Gastrocnemius medialis (tissue), 4 donors: ENCODE results near the gene SYT7. TPM values are rescaled to one million over a fixed set of nuclear protein-coding genes. Genes with fewer than 3 reads are reported as not detected.
"Not testable (repeated sequence)": the region's sequence is repeated elsewhere in the genome, so short reads cannot be mapped to it uniquely, and the experiment has no call there.

ENCODE experiments used
- ATAC-seq, 2 donors: fragments of 150-250 bp; one replicate each; pipeline ENCODE4 v1.9.1; 2016
- DNase-seq, 2 donors: peaks; one replicate each; pipeline ENCODE4 v3.0.0-alpha.2; 2019
- H3K27ac ChIP-seq, 4 donors: fragments of 200-600 bp; sonication (generic); 1 replicate in 1 of 4; 2 replicates in 3 of 4; pipeline ENCODE4 v1.5.1; 2016 to 2018; ENCODE audit warnings: mild to moderate bottlenecking in 2 of 4, moderate library complexity in 1 of 4
- H3K27me3 ChIP-seq, 3 donors: fragments of 200-600 bp; sonication (generic) in 2 of 3; 1 replicate in 1 of 3; 2 replicates in 2 of 3; pipeline versions ENCODE4 v1.5.1 to v1.6.0; 2016 to 2019; ENCODE audit warnings: mild to moderate bottlenecking in 1 of 3, moderate library complexity in 1 of 3
- H3K36me3 ChIP-seq, 2 donors: fragments of 200-600 bp; sonication (generic) in 1 of 2; one replicate each; pipeline ENCODE4 v1.5.1; 2017 to 2018
- H3K4me1 ChIP-seq, 2 donors: fragments of 200-600 bp; sonication (generic) in 1 of 2; one replicate each; pipeline ENCODE4 v1.5.1; 2016 to 2017; ENCODE audit warnings: mild to moderate bottlenecking in 2 of 2
- H3K4me3 ChIP-seq, 4 donors: fragments of 200-600 bp; sonication (generic) in 3 of 4; 1 replicate in 1 of 4; 2 replicates in 3 of 4; pipeline ENCODE4 v1.5.1; 2016 to 2019; ENCODE audit warnings: mild to moderate bottlenecking in 2 of 4
- H3K9me3 ChIP-seq, 3 donors: fragments of 200-600 bp; sonication (generic) in 2 of 3; 1 replicate in 1 of 3; 2 replicates in 2 of 3; pipeline ENCODE4 v1.5.1; 2016 to 2019
- POLR2A ChIP-seq, 2 donors: fragments of 450-650 bp; IDR thresholded peaks; one replicate each; pipeline ENCODE4 v1.6.1; 2017; ENCODE audit warnings: antibody characterized with exemption in 2 of 2, mild to moderate bottlenecking in 2 of 2, moderate library complexity in 2 of 2
- in situ Hi-C, 4 donors: fragments of 200-750 bp; cut with MboI; loops; one replicate each; pipeline versions ENCODE4 v1.15.0 to v1.8.0; 2017; ENCODE audit warnings: low sequenced_read_pairs in 4 of 4
- intact Hi-C: fragments of 100-400 bp; cut with DNase I; formaldehyde crosslinking; loops from one replicate; pipeline ENCODE4 v1.15.1; 2023; ENCODE audit warnings: low total_unique reads
- total RNA-seq, 4 donors: library from RNA; depleted of rRNA; stranded (reverse); fragments of >200 nt; gene quantifications; one replicate each; pipeline versions ENCODE4 v1.1.0 to v1.2.3, GENCODE V29; 2016
- TF ChIP-seq, protein P1 (sequence below), 5 experiments: fragments of 450-650 bp in 3 of 5; fragments of 200-600 bp in 2 of 5; sonication (generic) in 2 of 5; IDR thresholded peaks in 4 of 5; conservative IDR thresholded peaks in 1 of 5; 1 replicate in 4 of 5; 2 replicates in 1 of 5; pipeline ENCODE4 v1.5.1; 2016 to 2019; ENCODE audit warnings: antibody characterized with exemption in 5 of 5, mild to moderate bottlenecking in 3 of 5, moderate library complexity in 3 of 5

The SYT7 gene
- total RNA-seq, 4 donors from 2014 or later, result 0.68 to 4.9 (median 1.4) TPM

DNA sequence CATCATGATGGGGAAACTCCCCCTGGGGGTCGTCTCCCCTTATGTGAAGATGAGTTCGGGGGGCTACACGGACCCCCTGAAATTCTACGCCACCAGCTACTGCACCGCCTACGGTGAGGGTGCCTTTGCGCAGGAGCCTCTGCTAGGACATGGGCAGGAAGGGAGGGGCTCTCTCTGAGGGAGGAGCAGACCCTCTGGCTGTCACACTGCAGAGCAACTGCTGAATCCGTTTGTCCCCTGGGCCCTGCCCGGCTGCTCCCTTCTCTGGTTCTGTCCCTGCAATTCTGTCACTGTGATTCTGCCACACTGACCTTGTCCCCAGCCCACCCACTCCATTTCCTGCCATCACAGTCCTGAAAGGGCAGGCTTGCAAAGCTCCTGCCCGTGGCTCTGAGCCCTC lies 99.1 kb downstream of the SYT7 start:
- H3K27ac ChIP-seq, result no peak overlapping the region
- TF ChIP-seq, protein P1, sequence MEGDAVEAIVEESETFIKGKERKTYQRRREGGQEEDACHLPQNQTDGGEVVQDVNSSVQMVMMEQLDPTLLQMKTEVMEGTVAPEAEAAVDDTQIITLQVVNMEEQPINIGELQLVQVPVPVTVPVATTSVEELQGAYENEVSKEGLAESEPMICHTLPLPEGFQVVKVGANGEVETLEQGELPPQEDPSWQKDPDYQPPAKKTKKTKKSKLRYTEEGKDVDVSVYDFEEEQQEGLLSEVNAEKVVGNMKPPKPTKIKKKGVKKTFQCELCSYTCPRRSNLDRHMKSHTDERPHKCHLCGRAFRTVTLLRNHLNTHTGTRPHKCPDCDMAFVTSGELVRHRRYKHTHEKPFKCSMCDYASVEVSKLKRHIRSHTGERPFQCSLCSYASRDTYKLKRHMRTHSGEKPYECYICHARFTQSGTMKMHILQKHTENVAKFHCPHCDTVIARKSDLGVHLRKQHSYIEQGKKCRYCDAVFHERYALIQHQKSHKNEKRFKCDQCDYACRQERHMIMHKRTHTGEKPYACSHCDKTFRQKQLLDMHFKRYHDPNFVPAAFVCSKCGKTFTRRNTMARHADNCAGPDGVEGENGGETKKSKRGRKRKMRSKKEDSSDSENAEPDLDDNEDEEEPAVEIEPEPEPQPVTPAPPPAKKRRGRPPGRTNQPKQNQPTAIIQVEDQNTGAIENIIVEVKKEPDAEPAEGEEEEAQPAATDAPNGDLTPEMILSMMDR (IDR thresholded peaks at IDR 0.05 in 4 of 5, conservative IDR thresholded peaks at IDR 0.05 in 1 of 5), result no peak
- TF ChIP-seq POLR2A (IDR thresholded peaks at IDR 0.05), result no peak
- in situ Hi-C loops, result no loop called here
- H3K4me3 ChIP-seq, result no peak overlapping the region
- peaks cover 0 to 6% (median 4%) of the 10 kb centered on the region in 3 donors for H3K27me3 ChIP-seq
- H3K9me3 ChIP-seq, result no peaks in the 10 kb centered on the region
- ATAC-seq (no peak), DNase-seq (no peak)
- H3K36me3 ChIP-seq, result no peaks in the 10 kb centered on the region
- peaks cover 0 to 9% of the 10 kb centered on the region in 2 donors for H3K4me1 ChIP-seq
- intact Hi-C loops, result no loop called here

DNA sequence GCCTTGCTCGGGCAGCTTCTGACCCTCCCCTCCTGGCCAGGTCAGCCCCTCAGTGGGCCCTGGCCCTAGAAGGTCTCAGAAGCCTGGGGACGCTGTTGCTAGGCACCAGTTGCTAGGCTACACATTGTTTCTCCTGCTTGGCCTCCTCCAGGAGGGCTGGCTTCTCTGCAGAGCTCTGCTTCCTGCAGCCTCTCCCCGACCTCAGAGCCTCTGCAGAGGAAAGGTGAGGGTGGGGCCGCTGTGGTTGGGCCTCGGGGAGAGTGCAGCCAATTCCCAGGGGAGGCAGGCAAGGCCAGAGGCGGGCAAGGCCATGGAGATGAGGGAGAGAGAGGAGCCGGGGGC lies 99.9 kb downstream of the SYT7 start:
- no peaks in the 10 kb centered on the region for H3K9me3 ChIP-seq
- H3K27ac ChIP-seq, result no peak overlapping the region
- H3K4me1 ChIP-seq, result peaks cover 0 to 9% of the 10 kb centered on the region in 2 donors
- intact Hi-C loops (no loop called here), in situ Hi-C loops (no loop called here)
- no peak for TF ChIP-seq POLR2A (IDR thresholded peaks at IDR 0.05)
- TF ChIP-seq, protein P1 (IDR thresholded peaks at IDR 0.05 in 4 of 5, conservative IDR thresholded peaks at IDR 0.05 in 1 of 5), result no peak
- peaks cover 0 to 6% (median 4%) of the 10 kb centered on the region in 3 donors for H3K27me3 ChIP-seq
- no peak for DNase-seq
- no peak overlapping the region for H3K4me3 ChIP-seq
- no peaks in the 10 kb centered on the region for H3K36me3 ChIP-seq
- no peak for ATAC-seq

DNA sequence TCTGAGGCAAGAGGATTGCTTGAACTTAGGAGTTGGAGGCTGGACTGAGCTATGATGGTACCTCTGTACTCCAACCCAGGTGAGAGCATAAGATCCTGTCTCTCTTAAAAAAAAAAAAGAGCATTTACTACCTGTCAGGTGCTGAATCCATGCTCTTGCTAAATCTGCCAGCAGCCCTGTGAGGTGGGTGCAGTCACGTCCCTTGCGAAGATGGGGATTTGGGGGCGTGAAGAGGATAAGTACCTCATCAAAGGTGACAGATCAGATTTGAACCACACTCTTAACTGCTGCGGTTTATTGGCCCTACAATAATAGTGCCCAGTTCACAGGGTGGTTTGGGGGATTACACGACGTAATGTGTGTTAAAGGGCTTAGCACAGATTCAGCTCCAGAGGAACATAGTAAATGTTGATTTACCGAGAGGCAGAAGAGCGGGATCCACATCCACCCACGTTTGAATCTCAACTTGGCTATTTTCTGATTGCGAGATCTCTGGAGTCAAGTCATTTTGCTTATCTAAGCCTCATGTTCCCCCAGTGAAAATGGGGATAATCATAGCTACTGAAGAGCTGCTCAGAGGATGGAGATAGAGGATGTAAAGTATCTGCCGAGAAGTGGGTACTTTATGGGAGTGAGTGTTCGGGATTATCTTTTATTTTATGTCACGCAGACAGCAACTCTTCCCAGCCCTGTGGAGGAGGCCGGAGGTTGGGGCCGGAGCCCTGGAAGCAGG lies 100.4 kb downstream of the SYT7 start:
- peaks cover 0 to 9% of the 10 kb centered on the region in 2 donors for H3K4me1 ChIP-seq
- H3K36me3 ChIP-seq, result no peaks in the 10 kb centered on the region
- ATAC-seq (no peak), DNase-seq (no peak)
- no peaks in the 10 kb centered on the region for H3K9me3 ChIP-seq
- H3K4me3 ChIP-seq, result no peak overlapping the region
- intact Hi-C loops, result no loop called here
- no peak overlapping the region for H3K27ac ChIP-seq
- in situ Hi-C loops, result no loop called here
- H3K27me3 ChIP-seq, result peaks cover 0 to 6% (median 4%) of the 10 kb centered on the region in 3 donors
- TF ChIP-seq, protein P1 (IDR thresholded peaks at IDR 0.05 in 4 of 5, conservative IDR thresholded peaks at IDR 0.05 in 1 of 5), result no peak
- TF ChIP-seq POLR2A (IDR thresholded peaks at IDR 0.05), result no peak

DNA sequence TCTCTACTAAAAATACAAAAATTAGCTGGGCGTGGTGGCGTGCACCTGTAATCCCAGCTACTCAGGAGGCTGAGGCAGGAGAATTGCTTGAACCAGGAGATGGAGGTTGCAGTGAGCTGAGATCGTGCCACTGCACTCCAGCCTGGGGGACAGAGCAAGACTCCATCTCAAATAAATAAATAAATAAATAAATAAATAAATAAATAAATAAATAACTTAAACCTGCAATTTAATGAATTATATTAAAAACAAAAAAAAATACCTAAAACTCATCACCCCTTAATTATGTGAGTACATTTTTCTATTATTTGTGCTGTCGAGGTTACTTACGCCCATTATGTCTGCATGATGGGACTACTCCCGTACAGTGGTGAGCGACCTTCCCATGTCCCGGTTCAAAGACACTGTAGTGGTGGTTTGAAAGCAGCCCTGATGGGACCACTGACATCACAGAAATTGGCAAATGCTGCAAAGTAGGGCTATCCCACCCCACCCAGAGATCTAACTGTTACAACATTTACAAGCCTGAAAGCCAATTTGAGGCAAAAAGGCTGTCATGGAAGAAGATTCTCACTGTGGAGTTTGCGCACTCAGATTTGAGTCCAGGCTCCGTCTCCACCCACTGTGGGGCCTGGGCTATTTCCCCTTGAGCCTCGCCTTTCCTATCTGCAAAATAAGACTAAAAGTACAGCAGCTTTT lies 101.4 kb downstream of the SYT7 start:
- H3K4me3 ChIP-seq, H3K36me3 ChIP-seq, H3K27ac ChIP-seq, H3K27me3 ChIP-seq, DNase-seq, ATAC-seq, H3K4me1 ChIP-seq, H3K9me3 ChIP-seq: not testable (repeated sequence)
- intact Hi-C loops, result loop anchor here (5.0 kb wide), 1 partner anchor 253 kb away; no protein-coding TSS in a partner anchor
- in situ Hi-C loops, result loop anchor here in 3 of 4 donors (5.0 to 10.0 kb wide), 3 partner anchors 38 to 158 kb away; no protein-coding TSS in a partner anchor

DNA sequence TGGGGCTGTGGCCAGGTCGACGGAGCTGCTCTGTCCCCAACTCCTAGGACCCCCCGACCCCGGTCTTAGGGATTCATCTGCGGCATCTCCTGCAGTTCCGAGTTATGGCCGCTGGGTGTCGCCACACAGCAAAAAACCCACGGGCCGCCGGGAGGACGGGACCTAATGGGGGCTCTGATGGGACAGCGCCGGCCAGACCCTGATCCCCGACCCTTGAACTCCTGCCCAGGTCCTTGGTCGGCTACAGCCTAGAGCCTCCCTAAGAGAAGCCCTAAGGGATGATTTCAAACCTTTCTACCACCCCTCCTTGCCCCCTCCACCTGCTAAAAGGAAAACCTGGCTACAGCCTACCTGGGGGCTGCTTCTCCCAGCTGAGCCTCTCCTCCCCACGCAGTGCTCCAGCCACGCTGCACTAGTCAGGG lies 103.1 kb downstream of the SYT7 start:
- intact Hi-C loops (loop anchor here (1.0 to 5.0 kb wide), 3 partner anchors 40 to 255 kb away; no protein-coding TSS in a partner anchor), in situ Hi-C loops (loop anchor here in 3 of 4 donors (5.0 to 10.0 kb wide), 3 partner anchors 40 to 160 kb away; no protein-coding TSS in a partner anchor)
- H3K4me1 ChIP-seq, result peaks cover 1 to 15% of the 10 kb centered on the region in 2 donors
- ATAC-seq, result no peak
- peak in 1 of 2 donors; percentile 37 for DNase-seq
- no peaks in the 10 kb centered on the region for H3K9me3 ChIP-seq
- H3K4me3 ChIP-seq, result no peak overlapping the region
- H3K27me3 ChIP-seq, result peaks cover 0 to 6% (median 4%) of the 10 kb centered on the region in 3 donors
- H3K36me3 ChIP-seq, result no peaks in the 10 kb centered on the region
- TF ChIP-seq, protein P1 (IDR thresholded peaks at IDR 0.05 in 4 of 5, conservative IDR thresholded peaks at IDR 0.05 in 1 of 5), result peak; percentile 89 to 96 (median 91)
- TF ChIP-seq POLR2A (IDR thresholded peaks at IDR 0.05), result no peak
- H3K27ac ChIP-seq, result no peak overlapping the region
